HCT116 (cell line): ENCODE measurements around the gene YEATS4. TPM values are rescaled to one million over a fixed set of nuclear protein-coding genes. Genes with fewer than 3 reads are reported as not detected.

Experiments used
- ATAC-seq: fragments of 200-7000 bp; cut with Tn5 transposase; 2 replicates; pipeline ENCODE4 v1.9.1; 2020; ENCODE audit warnings: mild to moderate bottlenecking, moderate library complexity
- BruUV-seq: library from RNA; stranded (reverse); fragments of 400-500 nt; replicated peaks from 2 replicates; lab custom pipeline; 2021; lab: Mats Ljungman, UMichigan
- CTCF ChIA-PET: fragments of 300-600 bp; sonication (Branson Sonifier 250); formaldehyde crosslinking; loops from one replicate; lab custom pipeline; 2021; ENCODE audit warnings: antibody characterized with exemption; lab: Charles Lee
- POLR2A ChIA-PET: fragments of 300-600, 350-600 bp; sonication (Branson Sonifier 250); formaldehyde crosslinking; loops from one replicate; lab custom pipeline; 2021; ENCODE audit warnings: antibody characterized with exemption; lab: Charles Lee
- RAD21 ChIA-PET, 2 experiments: fragments of 300-600 bp; sonication (Branson Sonifier 250); formaldehyde crosslinking; loops; one replicate each; lab custom pipeline; 2023; ENCODE audit warnings: low total read pairs in 2 of 2; ENCODE audit not compliant: uncharacterized antibody in 2 of 2, unreplicated experiment in 2 of 2, low non-redundant PET in 1 of 2; lab: Charles Lee
- DNase-seq: peaks from one replicate; pipeline ENCODE4 v3.0.0-alpha.2; 2010; ENCODE audit warnings: low read depth, low spot score
- H2AFZ ChIP-seq: fragments of 200-600 bp; shearing (Covaris generic), sonication (generic); 2 replicates; pipeline ENCODE4 v1.6.1; 2017; ENCODE audit warnings: low read depth, mixed run types, mixed read lengths, antibody characterized with exemption, low read length; ENCODE audit not compliant: poor library complexity, severe bottlenecking
- H3K27ac ChIP-seq: 2 replicates; pipeline ENCODE4 v1.5.1; 2012; ENCODE audit warnings: low read depth, low read length
- H3K27me3 ChIP-seq: fragments of 200-600 bp; sonication (generic); 2 replicates; pipeline ENCODE4 v1.6.1; 2016; ENCODE audit warnings: mixed run types, low read length, mixed read lengths; ENCODE audit not compliant: insufficient read depth
- H3K36me3 ChIP-seq, 2 experiments: fragments of 200-500 bp in 1 of 2; fragments of 200-600 bp in 1 of 2; sonication (Bioruptor generic) in 1 of 2; sonication (generic) in 1 of 2; 2 replicates each; pipeline versions ENCODE4 v1.5.1 to v1.6.1; 2014 to 2016; ENCODE audit warnings: low read length in 2 of 2, inconsistent platforms in 1 of 2, mixed read lengths in 1 of 2, mixed run types in 1 of 2; ENCODE audit not compliant: insufficient read depth in 2 of 2, control insufficient read depth in 1 of 2
- H3K4me1 ChIP-seq, 2 experiments: fragments of 200-600 bp in 1 of 2; sonication (generic) in 1 of 2; 2 replicates each; pipeline versions ENCODE4 v1.5.1 to v1.6.1; 2012 to 2017; ENCODE audit warnings: low read length in 2 of 2, inconsistent platforms in 1 of 2, mild to moderate bottlenecking in 1 of 2, mixed read lengths in 1 of 2, mixed run types in 1 of 2, moderate library complexity in 1 of 2; ENCODE audit not compliant: insufficient read depth in 2 of 2, control insufficient read depth in 1 of 2
- H3K4me2 ChIP-seq: fragments of 200-600 bp; sonication (generic); 2 replicates; pipeline ENCODE4 v1.6.1; 2017; ENCODE audit warnings: mixed run types, low read length, mixed read lengths
- H3K4me3 ChIP-seq, 2 experiments: fragments of 200-600 bp in 1 of 2; sonication (generic) in 1 of 2; replicated peaks in 1 of 2; 2 replicates each; pipeline ENCODE4 v1.5.1; 2011 to 2016; ENCODE audit warnings: low read length in 2 of 2, control low read depth in 1 of 2, low read depth in 1 of 2, mild to moderate bottlenecking in 1 of 2, mixed read lengths in 1 of 2, mixed run types in 1 of 2
- H3K79me2 ChIP-seq: fragments of 200-600 bp; sonication (generic); 2 replicates; pipeline ENCODE4 v1.6.1; 2017; ENCODE audit warnings: mild to moderate bottlenecking, mixed run types, low read length, moderate library complexity, mixed read lengths; ENCODE audit not compliant: insufficient read depth
- H3K9ac ChIP-seq: fragments of 200-600 bp; sonication (generic); 2 replicates; pipeline ENCODE4 v1.6.1; 2016; ENCODE audit warnings: low read length, mixed read lengths
- H3K9me2 ChIP-seq: fragments of 200-600 bp; sonication (generic), shearing (Covaris generic); 2 replicates; pipeline ENCODE4 v1.6.1; 2017; ENCODE audit warnings: mixed run types, mild to moderate bottlenecking, moderate library complexity; ENCODE audit not compliant: insufficient read depth
- H3K9me3 ChIP-seq, 2 experiments: fragments of 200-500 bp in 1 of 2; fragments of 200-600 bp in 1 of 2; sonication (Bioruptor generic) in 1 of 2; sonication (generic) in 1 of 2; 2 replicates each; pipeline ENCODE4 v1.6.1; 2014 to 2017; ENCODE audit warnings: low read length in 2 of 2, mixed read lengths in 2 of 2, inconsistent platforms in 1 of 2, low read depth in 1 of 2, mild to moderate bottlenecking in 1 of 2, mixed run types in 1 of 2, moderate library complexity in 1 of 2; ENCODE audit not compliant: control insufficient read depth in 1 of 2, insufficient read depth in 1 of 2
- H4K20me1 ChIP-seq: fragments of 200-600 bp; sonication (generic), shearing (Covaris generic); 2 replicates; pipeline ENCODE4 v1.6.1; 2017; ENCODE audit warnings: mixed run types, mild to moderate bottlenecking, moderate library complexity; ENCODE audit not compliant: insufficient read depth
- ATF3 ChIP-seq: IDR thresholded peaks from 2 replicates; pipeline ENCODE4 v1.6.1; 2012
- CBX3 ChIP-seq: IDR thresholded peaks from 2 replicates; pipeline ENCODE4 v1.6.1; 2012; ENCODE audit warnings: low read depth
- CEBPB ChIP-seq: IDR thresholded peaks from 2 replicates; pipeline ENCODE4 v1.6.1; 2012; ENCODE audit warnings: low read depth
- CTCF ChIP-seq, 3 experiments: fragments of 200-600 bp in 1 of 3; sonication (generic) in 1 of 3; IDR thresholded peaks in 2 of 3; conservative IDR thresholded peaks in 1 of 3; 2 replicates each; pipeline ENCODE4 v1.5.1; 2012 to 2017; ENCODE audit warnings: low read depth in 2 of 3, low read length in 2 of 3, antibody characterized with exemption in 1 of 3, borderline replicate concordance in 1 of 3, control low read depth in 1 of 3, mild to moderate bottlenecking in 1 of 3, mixed read lengths in 1 of 3, mixed run types in 1 of 3, moderate library complexity in 1 of 3; ENCODE audit not compliant: insufficient read depth in 1 of 3
- ELF1 ChIP-seq: IDR thresholded peaks from 2 replicates; pipeline ENCODE4 v1.6.1; 2012; ENCODE audit warnings: low read depth, borderline replicate concordance
- EZH2 ChIP-seq: fragments of 200-600 bp; sonication (generic); IDR thresholded peaks from 2 replicates; pipeline ENCODE4 v1.6.1; 2017; ENCODE audit warnings: antibody characterized with exemption, mixed run types
- FOSL1 ChIP-seq: IDR thresholded peaks from 2 replicates; pipeline ENCODE4 v1.6.1; 2012; ENCODE audit warnings: low read depth
- JUND ChIP-seq: IDR thresholded peaks from 2 replicates; pipeline ENCODE4 v1.6.1; 2012
- MAX ChIP-seq: IDR thresholded peaks from 2 replicates; pipeline ENCODE4 v1.6.1; 2012
- POLR2A ChIP-seq: IDR thresholded peaks from 2 replicates; pipeline ENCODE4 v1.7.0; 2011; ENCODE audit warnings: borderline replicate concordance; ENCODE audit not compliant: insufficient read depth, insufficient read length; ENCODE audit errors: extremely low read depth
- POLR2AphosphoS5 ChIP-seq: IDR thresholded peaks from 2 replicates; pipeline ENCODE4 v1.6.1; 2011; ENCODE audit warnings: mild to moderate bottlenecking, low read depth, low read length, moderate library complexity
- REST ChIP-seq: IDR thresholded peaks from 2 replicates; pipeline ENCODE4 v1.6.1; 2012; ENCODE audit warnings: low read depth
- SIN3A ChIP-seq: IDR thresholded peaks from 2 replicates; pipeline ENCODE4 v1.6.1; 2012; ENCODE audit warnings: low read depth
- SP1 ChIP-seq: IDR thresholded peaks from 2 replicates; pipeline ENCODE4 v1.6.1; 2012; ENCODE audit warnings: low read depth
- SRF ChIP-seq: IDR thresholded peaks from 2 replicates; pipeline ENCODE4 v1.6.1; 2012; ENCODE audit warnings: low read depth
- TCF7L2 ChIP-seq: IDR thresholded peaks from 2 replicates; pipeline ENCODE4 v1.7.0; 2011; ENCODE audit warnings: borderline replicate concordance, inconsistent platforms; ENCODE audit not compliant: insufficient read depth, insufficient read length; ENCODE audit errors: extremely low read depth
- ZBTB33 ChIP-seq: IDR thresholded peaks from 2 replicates; pipeline ENCODE4 v1.6.1; 2011; ENCODE audit warnings: mild to moderate bottlenecking, low read length, moderate library complexity; ENCODE audit not compliant: insufficient replicate concordance; ENCODE audit errors: extremely low read depth
- ZNF274 ChIP-seq: fragments of 200-500 bp; sonication (Bioruptor generic); IDR thresholded peaks from 2 replicates; pipeline ENCODE4 v1.6.1; 2014; ENCODE audit warnings: mild to moderate bottlenecking, low read depth, low read length, inconsistent platforms
- intact Hi-C: fragments of 100-400 bp; cut with micrococcal nuclease; formaldehyde crosslinking; loops from 2 replicates; pipeline ENCODE4 v1.10.0; 2022
- total RNA-seq: library from RNA; stranded (reverse); gene quantifications from one replicate; pipeline ENCODE4 v1.2.1, GENCODE V29; 2021; ENCODE audit not compliant: unreplicated experiment

The YEATS4 gene
- total RNA-seq, 1 experiment from 2014 or later, result 32.0 TPM

- peaks cover 2 to 6% of the 10 kb centered on the region in 2 experiments; a peak in 1 of 4 replicates for H3K4me1 ChIP-seq
- ChIA-PET CTCF (no interaction called here), POLR2A (no interaction called here), RAD21 (no interaction called here)
- H3K27me3 ChIP-seq, result no peaks in the 10 kb centered on the region
- no peaks in the 10 kb centered on the region for H3K79me2 ChIP-seq
- no peak overlapping the region for H3K9ac ChIP-seq
- H4K20me1 ChIP-seq, result no peaks in the 10 kb centered on the region
- DNase-seq (no peak), ATAC-seq (no peak)
- H3K4me3 ChIP-seq, result no peak overlapping the region
- BruUV-seq, result no TSS peak
- H3K4me2 ChIP-seq, result no peak overlapping the region
- no peaks in the 10 kb centered on the region for H3K9me2 ChIP-seq
- no peak overlapping the region for H3K27ac ChIP-seq
- H3K36me3 ChIP-seq, result no peaks in the 10 kb centered on the region
- H3K9me3 ChIP-seq, result no peaks in the 10 kb centered on the region
- intact Hi-C loops, result no loop called here
- no peak overlapping the region for H2AFZ ChIP-seq
- no peak for TF ChIP-seq TCF7L2
- TF ChIP-seq ELF1, result no peak
- TF ChIP-seq MAX, result no peak
- TF ChIP-seq ZNF274, result no peak
- TF ChIP-seq ZBTB33, result no peak
- no peak for TF ChIP-seq JUND
- no peak for TF ChIP-seq REST
- no peak for TF ChIP-seq SP1
- no peak for TF ChIP-seq ATF3
- TF ChIP-seq CBX3, result no peak
- no peak for TF ChIP-seq CTCF (IDR thresholded peaks at IDR 0.05 in 2 of 3, conservative IDR thresholded peaks at IDR 0.05 in 1 of 3; ENCODE audit: borderline replicate concordance in 1 of 3, insufficient read depth in 1 of 3, low read depth in 2 of 3, low read length in 2 of 3)
- no peak for TF ChIP-seq SRF
- no peak for TF ChIP-seq EZH2
- TF ChIP-seq FOSL1, result no peak
- no peak for TF ChIP-seq POLR2A
- no peak for TF ChIP-seq SIN3A
- no peak for TF ChIP-seq CEBPB
- no peak for TF ChIP-seq POLR2AphosphoS5
Measured at GRCh38 chr12:69345742-69346141, 13.8 kb upstream of the YEATS4 start.
